Measurements from ENCODE around the gene SLC25A47. TPM values are rescaled to one million over a fixed set of nuclear protein-coding genes. Genes with fewer than 3 reads are reported as not detected.
"Not testable (repeated sequence)": the region's sequence is repeated elsewhere in the genome, so short reads cannot be mapped to it uniquely, and the experiment has no call there.

Gene SLC25A47
- total RNA-seq, 2 donors from 2014 or later: not detected

DNA sequence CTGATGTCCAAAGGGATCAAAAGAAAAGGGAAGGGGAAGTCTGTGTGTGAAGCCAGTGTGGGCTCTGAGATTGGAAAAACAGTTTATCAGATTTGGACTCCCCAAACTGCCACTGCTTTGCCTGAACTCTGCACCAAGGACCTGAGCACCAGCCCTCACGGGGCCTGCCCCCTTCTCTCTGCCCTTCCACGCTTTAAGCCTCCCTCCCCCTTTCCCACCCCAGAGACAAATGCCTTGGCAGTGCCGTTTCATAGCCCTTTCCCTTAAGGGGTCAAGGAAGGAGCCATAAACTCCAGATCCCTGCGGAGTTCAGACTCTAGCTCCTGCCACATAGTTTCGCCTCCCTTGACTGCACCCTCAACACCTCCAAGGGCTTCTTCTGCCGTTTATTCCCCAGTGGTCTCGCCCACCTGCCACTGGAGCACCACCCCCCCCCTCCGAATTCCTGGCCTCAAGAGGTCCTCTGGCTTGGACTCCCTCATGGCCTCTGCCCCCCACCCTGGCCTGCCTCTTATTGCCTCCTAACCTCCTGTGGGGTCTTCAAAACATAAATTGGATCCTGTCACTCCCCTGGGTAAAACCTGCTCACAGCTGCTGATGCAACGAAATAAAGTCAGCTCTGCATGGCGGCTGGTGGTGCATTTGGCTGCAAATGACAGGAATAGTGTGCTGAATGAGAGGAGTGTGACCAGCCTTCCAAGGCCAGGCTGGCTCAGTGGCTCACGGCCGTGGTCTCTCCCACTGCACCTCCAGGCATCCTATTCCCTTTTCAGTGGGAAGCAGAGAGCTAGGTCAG lies 35.7 kb upstream of the SLC25A47 start:
- peaks cover 0 to 11% of the 10 kb centered on the region in 2 donors for H3K4me1 ChIP-seq (ENCODE audit: control insufficient read depth in 1 of 2, low read depth in 2 of 2)
- H3K4me3 ChIP-seq: no peak overlapping the region
- peaks cover 14% of the 10 kb centered on the region for H3K36me3 ChIP-seq
- H3K27ac ChIP-seq: no peak overlapping the region
- DNase-seq (ENCODE audit: low spot score): no peak
- ATAC-seq (ENCODE audit: insufficient number of reproducible peaks, low FRiP score, low read depth): no peak
- no peak for TF ChIP-seq CTCF (IDR thresholded peaks at IDR 0.05)
- no peaks in the 10 kb centered on the region for H3K9me3 ChIP-seq
- no peaks in the 10 kb centered on the region for H3K27me3 ChIP-seq (replicated peaks; ENCODE audit: insufficient read depth)

GRCh38 chr14:100287998-100288295 lies 35.2 kb upstream of the SLC25A47 start:
- not testable (repeated sequence) for DNase-seq (ENCODE audit: low spot score); H3K27ac ChIP-seq; H3K27me3 ChIP-seq (replicated peaks; ENCODE audit: insufficient read depth); H3K4me3 ChIP-seq; ATAC-seq (ENCODE audit: insufficient number of reproducible peaks, low FRiP score, low read depth); H3K9me3 ChIP-seq
- H3K4me1 ChIP-seq (ENCODE audit: control insufficient read depth in 1 of 2, low read depth in 2 of 2): peaks cover 0 to 11% of the 10 kb centered on the region in 2 donors
- peaks cover 16% of the 10 kb centered on the region for H3K36me3 ChIP-seq

- TF ChIP-seq CTCF (IDR thresholded peaks at IDR 0.05): no peak
- Histone ChIP-seq H3K27me3 (replicated peaks; ENCODE audit: insufficient read depth) (no peaks in the 10 kb centered on the region), H3K27ac (no peak overlapping the region), H3K4me1 (ENCODE audit: control insufficient read depth in 1 of 2, low read depth in 2 of 2) (peaks cover 0 to 14% of the 10 kb centered on the region in 2 donors), H3K4me3 (no peak overlapping the region), H3K36me3 (peaks cover 16% of the 10 kb centered on the region), H3K9me3 (no peaks in the 10 kb centered on the region)
- no peak for DNase-seq (ENCODE audit: low spot score)
- ATAC-seq (ENCODE audit: insufficient number of reproducible peaks, low FRiP score, low read depth): no peak
Measured at GRCh38 chr14:100288382-100289185, 34.6 kb upstream of the SLC25A47 start.

GRCh38 chr14:100289916-100290606 lies 33.1 kb upstream of the SLC25A47 start:
- no peak overlapping the region for H3K27ac ChIP-seq
- TF ChIP-seq CTCF (IDR thresholded peaks at IDR 0.05): no peak
- H3K9me3 ChIP-seq: no peaks in the 10 kb centered on the region
- ATAC-seq (ENCODE audit: insufficient number of reproducible peaks, low FRiP score, low read depth) (no peak), DNase-seq (ENCODE audit: low spot score) (no peak)
- peaks cover 16% of the 10 kb centered on the region for H3K36me3 ChIP-seq
- H3K4me3 ChIP-seq: no peak overlapping the region
- H3K27me3 ChIP-seq (replicated peaks; ENCODE audit: insufficient read depth): no peaks in the 10 kb centered on the region
- peaks cover 0 to 28% of the 10 kb centered on the region in 2 donors for H3K4me1 ChIP-seq (ENCODE audit: control insufficient read depth in 1 of 2, low read depth in 2 of 2)

DNA sequence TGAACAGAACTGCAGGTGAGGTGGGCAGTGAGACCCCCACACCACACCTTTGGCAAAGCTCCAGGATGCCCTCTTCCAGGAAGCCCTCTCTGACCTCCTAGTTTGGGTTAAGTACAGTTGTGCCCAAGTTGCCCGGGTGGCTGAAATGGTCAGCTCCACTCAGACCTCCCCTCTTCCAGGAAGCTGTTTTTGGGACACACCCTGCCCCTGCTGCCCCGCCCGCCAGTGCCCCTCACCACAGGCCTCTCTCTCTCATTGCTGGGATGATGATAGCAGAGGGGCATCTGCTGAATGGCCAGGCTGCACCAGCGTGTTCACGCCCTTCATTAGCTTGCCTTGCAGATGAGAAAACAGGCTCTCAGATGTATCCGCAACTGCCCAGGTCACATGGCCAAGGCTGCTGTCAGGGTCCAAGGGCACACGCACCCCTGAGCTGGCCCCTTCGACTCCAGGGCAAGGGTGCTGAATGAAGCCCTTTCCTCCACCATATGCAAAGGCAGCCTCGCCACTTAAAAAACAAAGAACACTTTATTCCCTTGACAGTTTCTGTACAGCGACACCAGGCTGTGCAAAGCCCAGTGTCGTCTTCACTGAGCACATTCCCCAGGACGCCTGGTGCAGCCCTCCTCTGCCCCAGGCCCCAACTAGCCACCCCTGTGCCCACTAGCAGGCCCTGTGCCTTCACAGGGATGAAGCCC lies 32.4 kb upstream of the SLC25A47 start:
- H3K36me3 ChIP-seq: peaks cover 16% of the 10 kb centered on the region
- DNase-seq (ENCODE audit: low spot score) (no peak), ATAC-seq (ENCODE audit: insufficient number of reproducible peaks, low FRiP score, low read depth) (no peak)
- no peak for TF ChIP-seq CTCF (IDR thresholded peaks at IDR 0.05)
- H3K27ac ChIP-seq: no peak overlapping the region
- H3K9me3 ChIP-seq: no peaks in the 10 kb centered on the region
- H3K4me1 ChIP-seq (ENCODE audit: control insufficient read depth in 1 of 2, low read depth in 2 of 2): peaks cover 0 to 26% of the 10 kb centered on the region in 2 donors
- H3K27me3 ChIP-seq (replicated peaks; ENCODE audit: insufficient read depth): no peaks in the 10 kb centered on the region
- H3K4me3 ChIP-seq: no peak overlapping the region

Data from thoracic aorta (tissue), 2 donors.